Measurements from ENCODE around the gene FBXL3.
A peak's percentile ranks its signal among the peaks of the same experiment; 100 is the strongest.

FBXL3 gene, protein sequence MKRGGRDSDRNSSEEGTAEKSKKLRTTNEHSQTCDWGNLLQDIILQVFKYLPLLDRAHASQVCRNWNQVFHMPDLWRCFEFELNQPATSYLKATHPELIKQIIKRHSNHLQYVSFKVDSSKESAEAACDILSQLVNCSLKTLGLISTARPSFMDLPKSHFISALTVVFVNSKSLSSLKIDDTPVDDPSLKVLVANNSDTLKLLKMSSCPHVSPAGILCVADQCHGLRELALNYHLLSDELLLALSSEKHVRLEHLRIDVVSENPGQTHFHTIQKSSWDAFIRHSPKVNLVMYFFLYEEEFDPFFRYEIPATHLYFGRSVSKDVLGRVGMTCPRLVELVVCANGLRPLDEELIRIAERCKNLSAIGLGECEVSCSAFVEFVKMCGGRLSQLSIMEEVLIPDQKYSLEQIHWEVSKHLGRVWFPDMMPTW

DNA sequence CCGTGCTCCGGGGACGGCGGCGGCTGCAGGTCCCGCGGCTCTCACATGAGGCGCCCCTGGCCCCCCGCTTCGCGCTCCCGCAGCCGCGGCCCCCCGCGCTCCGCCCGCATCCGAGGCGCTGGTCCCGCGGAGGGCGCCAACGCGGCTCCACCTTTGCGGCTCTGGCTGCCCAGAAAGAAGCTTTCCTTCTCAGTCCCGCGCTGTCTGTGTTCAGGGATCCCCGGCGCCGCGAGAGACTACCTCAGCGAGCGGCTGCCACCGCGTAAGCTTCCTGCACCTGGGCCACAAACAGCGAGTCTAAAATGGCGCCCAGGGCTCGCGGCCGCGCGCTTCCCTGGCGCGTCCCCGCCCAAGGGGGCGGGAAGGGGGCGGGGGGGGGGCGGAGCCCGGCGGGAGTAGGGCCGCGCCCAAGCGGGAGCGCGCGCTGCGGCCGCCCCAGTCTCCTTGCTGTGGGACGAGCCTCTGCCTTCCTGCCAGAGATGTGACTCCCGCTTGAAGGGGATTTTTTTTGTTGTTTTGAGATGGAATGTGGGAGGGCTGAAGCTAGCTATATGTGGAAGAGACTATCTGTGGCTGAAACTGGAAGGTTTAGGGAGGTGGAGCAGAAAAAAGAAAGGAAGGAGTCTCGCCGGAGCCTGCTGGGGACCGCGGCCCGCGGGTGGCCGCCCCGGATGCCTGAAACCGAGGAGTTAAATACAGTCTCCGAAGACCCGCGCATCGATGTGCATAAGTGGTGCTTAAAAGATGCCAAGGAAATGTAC lies at the start of gene FBXL3:
TSS of gene FBXL3 (minus strand) at position 299 of the 761 bp plus-strand sequence. CDS start 5,299 bp downstream, outside the sequence.
- peak; percentile 52 for DNase-seq (ENCODE audit: low read depth)

DNA sequence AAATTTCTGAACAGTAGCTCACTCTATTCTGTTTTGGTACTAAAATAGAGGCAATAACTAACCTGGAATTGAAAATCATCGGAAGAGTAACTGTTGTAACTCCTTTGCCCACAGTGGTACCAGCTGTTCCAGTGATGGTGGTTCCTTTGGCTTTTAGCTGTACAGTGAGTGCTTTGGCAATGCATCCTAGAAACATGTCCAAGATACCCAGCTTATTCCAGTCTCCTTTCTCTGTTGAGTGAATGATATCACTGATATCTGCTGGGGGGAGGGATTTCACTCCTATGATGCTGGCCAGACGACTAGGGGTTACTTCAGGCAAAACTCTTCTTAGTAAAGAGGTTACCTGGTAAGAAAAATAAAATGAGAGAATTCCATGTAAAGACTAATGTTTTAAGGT lies 40.6 kb upstream of the FBXL3 start:
- DNase-seq (ENCODE audit: low read depth), result no peak

- DNase-seq (ENCODE audit: low read depth), result no peak
Observed at GRCh38 chr13:77065461-77066147, 38.6 kb upstream of the FBXL3 start.

DNA sequence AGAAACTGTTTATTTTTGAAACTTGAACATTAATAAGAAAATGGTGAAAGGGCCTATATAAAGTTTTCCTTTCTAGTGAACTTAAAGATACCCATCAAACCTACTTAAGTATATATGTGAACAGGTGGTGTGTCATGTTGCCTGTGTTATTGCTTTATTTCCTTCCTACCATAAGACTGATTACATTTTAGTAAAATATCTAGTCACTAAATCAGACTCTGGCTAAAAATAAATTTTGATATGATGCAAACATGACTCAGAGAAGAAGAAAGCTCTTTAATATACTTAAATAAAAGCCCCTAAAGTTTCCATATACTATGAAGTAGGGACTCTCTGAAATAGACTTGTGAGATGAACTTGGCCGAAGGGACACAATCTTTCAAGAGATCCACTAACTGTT lies 35.1 kb upstream of the FBXL3 start:
- DNase-seq (ENCODE audit: low read depth), result no peak

GRCh38 chr13:77061362-77061761 lies 34.4 kb upstream of the FBXL3 start:
- no peak for DNase-seq (ENCODE audit: low read depth)

- no peak for DNase-seq (ENCODE audit: low read depth)
Observed at GRCh38 chr13:77056886-77057285, 29.9 kb upstream of the FBXL3 start.

GRCh38 chr13:77056382-77056781 lies 29.4 kb upstream of the FBXL3 start:
- no peak for DNase-seq (ENCODE audit: low read depth)

GRCh38 chr13:77055158-77055557 lies 28.2 kb upstream of the FBXL3 start:
- no peak for DNase-seq (ENCODE audit: low read depth)

DNA sequence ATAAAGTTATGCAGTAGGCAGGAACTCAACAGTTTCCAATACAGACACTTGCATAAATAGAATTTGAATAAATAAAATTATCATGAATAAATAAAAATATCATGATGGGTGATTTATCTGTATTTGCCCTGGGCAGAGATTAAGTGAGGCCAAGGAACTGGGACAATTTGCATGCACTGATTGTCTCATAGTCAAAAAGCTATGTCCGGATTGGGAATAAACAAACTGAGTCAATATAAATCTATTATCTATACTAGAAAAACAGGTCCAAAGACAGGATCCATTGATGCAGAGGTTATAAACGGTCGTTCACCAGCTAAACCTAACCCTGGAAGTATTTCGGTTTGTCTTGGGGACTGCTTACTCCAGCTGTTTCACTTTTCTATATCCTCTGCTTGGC lies 26.2 kb upstream of the FBXL3 start:
- DNase-seq (ENCODE audit: low read depth), result no peak

DNA sequence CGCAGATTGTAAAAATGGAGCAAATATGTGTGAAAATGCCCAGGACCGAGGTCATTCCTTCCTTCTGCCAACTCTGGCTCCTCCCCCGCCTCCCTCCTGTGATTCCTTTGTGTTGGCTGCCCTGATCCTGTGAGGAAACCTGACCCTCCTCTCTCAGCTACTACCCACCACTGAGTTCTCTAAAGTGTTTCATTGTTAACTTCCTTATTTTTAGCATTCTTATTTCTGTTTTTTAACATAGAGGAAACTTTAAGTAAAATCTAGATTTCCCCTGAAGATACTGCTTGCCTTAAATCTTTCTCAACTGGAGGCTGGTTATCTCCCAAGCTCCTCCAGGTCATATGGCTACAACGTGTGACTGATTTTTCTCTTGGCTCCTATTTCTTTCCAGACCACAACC lies 21.7 kb upstream of the FBXL3 start:
- no peak for DNase-seq (ENCODE audit: low read depth)

- DNase-seq (ENCODE audit: low read depth), result no peak
Observed at GRCh38 chr13:77047649-77048343, 20.8 kb upstream of the FBXL3 start.

DNA sequence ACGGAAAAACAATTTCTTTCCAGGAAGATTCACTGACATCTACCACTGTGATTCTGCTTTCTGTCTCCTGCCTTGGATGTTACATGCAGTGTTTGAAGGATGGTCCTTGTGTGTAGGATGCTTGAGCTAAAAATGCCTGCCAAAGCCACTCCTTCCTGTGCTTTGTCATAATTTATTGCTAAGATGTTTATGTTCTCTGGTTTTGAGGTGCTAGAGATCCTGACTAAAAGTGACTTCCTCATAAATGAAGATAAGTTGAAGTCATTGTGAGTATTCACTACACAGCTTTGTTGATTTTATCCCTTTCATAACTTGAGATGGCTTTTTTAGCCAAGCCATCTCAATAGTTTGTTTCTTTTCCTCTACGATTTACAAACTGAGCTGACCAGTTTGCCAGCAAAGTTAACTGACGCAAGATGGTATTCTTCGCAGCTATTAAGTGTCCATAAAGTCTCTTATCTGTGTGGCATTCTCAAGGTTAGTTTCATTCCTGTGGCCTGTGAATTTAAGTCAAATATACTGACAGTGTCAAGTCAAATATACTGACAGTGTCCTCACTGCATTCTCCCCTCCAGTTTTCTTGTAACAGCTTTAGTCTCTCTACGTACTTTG lies 15.7 kb upstream of the FBXL3 start:
- DNase-seq (ENCODE audit: low read depth), result no peak

DNA sequence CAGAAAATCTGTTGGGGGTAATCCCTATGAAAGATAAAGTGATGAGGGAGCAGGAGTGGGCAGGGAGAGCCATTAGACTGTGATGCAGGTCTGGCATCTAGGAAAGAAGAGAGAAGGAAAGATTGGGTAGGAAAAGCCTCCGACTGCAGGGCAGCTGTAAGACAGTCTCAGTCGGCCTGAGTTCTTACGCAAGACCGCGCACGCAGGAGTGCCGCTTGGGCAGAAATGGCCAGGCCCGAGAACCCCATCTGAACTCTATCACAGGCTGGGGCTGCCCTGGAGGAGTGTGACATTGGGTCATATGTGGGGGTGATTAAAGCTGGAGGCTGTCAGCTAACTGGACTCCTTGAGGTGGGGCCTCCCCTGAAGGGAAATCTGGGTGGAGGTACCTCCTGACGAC lies 13.9 kb upstream of the FBXL3 start:
- DNase-seq (ENCODE audit: low read depth), result no peak

DNA sequence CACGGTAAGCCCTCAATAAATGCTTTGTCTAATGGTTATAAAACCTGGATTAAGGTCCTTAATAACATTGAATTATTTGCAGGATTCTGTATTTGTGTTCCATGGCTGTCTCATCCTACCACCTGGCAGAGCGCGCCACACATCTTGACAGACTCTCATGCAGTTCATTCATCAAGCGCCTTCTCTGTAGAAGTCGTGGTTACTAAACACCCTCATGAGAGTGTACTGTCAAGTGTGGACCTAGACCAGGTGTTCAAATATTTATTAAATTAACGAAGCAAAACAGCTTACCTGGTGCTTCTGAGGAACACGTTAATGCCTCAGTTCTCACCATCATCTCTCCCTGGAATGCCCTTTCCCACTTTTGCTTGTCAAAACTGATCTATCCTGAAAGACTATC lies 13.1 kb upstream of the FBXL3 start:
- DNase-seq (ENCODE audit: low read depth), result no peak

- DNase-seq (ENCODE audit: low read depth), result no peak
Observed at GRCh38 chr13:77038907-77039480, 12.0 kb upstream of the FBXL3 start.

- DNase-seq (ENCODE audit: low read depth), result no peak
Observed at GRCh38 chr13:77036279-77036678, 9.3 kb upstream of the FBXL3 start.

DNA sequence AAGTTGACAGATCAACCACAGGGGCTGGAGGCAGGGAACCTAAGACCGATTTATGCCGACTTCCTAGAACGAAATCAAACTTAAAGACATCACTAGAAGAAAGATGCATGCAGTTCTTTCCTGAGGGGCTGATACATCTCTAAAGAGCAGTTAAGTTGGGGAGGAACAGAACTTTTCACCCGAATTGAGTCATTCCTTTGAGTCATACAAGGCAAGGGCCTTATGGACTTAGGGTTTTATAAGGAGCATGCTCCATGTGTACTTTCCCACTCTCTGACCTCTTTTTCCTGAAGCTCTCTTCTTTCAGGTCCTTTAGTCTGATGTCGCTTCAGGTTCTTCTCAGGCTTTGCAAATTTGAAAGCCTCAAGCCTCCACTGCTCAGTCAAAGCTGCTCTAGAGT lies 7.9 kb upstream of the FBXL3 start:
- no peak for DNase-seq (ENCODE audit: low read depth)

GRCh38 chr13:77033717-77034302 lies 6.9 kb upstream of the FBXL3 start:
- no peak for DNase-seq (ENCODE audit: low read depth)

- DNase-seq (ENCODE audit: low read depth), result no peak
Observed at GRCh38 chr13:77031656-77032243, 4.8 kb upstream of the FBXL3 start.

- DNase-seq (ENCODE audit: low read depth), result no peak
Observed at GRCh38 chr13:77029436-77029835, 2.5 kb upstream of the FBXL3 start.

DNA sequence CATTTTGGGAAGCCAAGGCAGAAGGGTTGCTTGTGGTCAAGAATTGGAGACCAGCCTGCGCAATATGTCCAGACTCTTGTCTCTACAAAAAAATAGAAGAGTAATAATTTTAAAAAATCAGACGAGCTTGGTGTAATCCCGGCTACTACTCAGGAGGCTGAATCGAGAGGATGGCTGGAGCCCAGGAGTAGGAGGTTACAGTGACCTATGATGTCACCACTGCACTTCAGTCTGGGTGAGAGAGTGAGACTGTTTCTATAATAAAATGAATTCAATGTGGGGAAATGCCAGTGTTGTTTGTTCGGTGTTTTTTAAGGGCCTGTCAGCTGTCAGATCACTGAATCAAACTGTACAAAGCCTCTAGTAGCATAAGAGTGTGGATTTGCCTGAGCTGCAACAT lies 1.2 kb upstream of the FBXL3 start:
- DNase-seq (ENCODE audit: low read depth), result no peak
